Lower leg skin (tissue), 3 donors: ENCODE measurements around the gene TBKBP1.

Experiments used
- CTCF ChIP-seq, 3 donors: fragments of 450-650 bp; IDR thresholded peaks; one replicate each; pipeline ENCODE4 v1.5.1; 2016; ENCODE audit warnings: antibody characterized with exemption in 3 of 3, mild to moderate bottlenecking in 3 of 3, moderate library complexity in 2 of 3
- POLR2A ChIP-seq, 2 donors: fragments of 450-650 bp; IDR thresholded peaks; one replicate each; pipeline ENCODE4 v1.6.1; 2016 to 2017; ENCODE audit warnings: antibody characterized with exemption in 2 of 2, mild to moderate bottlenecking in 1 of 2, moderate library complexity in 1 of 2

GRCh38 chr17:47650525-47651522 lies 43.1 kb upstream of the TBKBP1 start:
- TF ChIP-seq CTCF (IDR thresholded peaks at IDR 0.05) (no peak), POLR2A (IDR thresholded peaks at IDR 0.05) (no peak)
